ENCODE measurements around the gene TSPAN4. TPM values are rescaled to one million over a fixed set of nuclear protein-coding genes. Genes with fewer than 3 reads are reported as not detected.

TSPAN4 gene
- polyA plus RNA-seq, 3 donors: 58.3 to 81.2 (median 78.9) TPM

GRCh38 chr11:889257-889656, 46.6 kb downstream of the TSPAN4 start:
- no peak for DNase-seq (ENCODE audit: extremely low read depth in 1 of 11, low read depth in 9 of 11, low spot score in 4 of 11)

DNA sequence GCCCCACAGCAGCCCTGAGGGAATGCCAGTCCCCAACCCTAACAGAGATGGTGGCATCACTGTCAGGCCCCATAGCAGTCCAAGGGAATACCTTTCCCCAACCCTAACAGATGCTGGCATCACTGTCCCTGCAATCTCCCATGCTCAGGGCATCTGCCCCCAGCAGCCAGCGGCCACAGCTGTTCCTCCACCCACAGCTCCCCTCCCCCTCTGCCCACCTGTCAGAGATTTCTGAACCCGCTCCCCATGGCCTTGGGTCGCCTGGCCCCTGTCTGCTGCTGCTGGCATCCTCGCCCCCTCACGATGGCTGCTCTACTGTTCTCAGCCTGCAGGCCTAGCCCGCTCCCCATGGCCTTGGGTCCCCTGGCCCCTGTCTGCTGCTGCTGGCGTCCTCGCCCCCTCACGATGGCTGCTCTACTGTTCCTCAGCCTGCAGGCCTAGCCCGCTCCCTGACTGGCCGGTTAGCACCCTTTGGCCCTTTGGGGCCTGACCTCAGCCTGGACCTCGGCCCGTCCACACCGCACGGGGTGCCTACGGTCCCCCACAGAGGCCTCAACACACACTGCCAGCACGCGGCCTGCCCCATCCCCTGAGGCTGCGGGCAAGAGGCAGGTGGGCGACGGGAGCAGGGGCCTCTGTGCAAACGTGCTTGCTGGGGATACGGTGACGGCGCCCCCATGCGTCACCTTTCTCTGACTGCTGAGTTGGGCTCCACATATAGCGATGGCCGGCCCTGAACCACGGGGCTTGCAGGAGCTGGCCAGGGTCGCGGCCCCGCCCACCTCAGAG, 47.2 kb downstream of the TSPAN4 start:
- no peak for DNase-seq (ENCODE audit: extremely low read depth in 1 of 11, low read depth in 9 of 11, low spot score in 4 of 11)

- DNase-seq (ENCODE audit: extremely low read depth in 1 of 11, low read depth in 9 of 11, low spot score in 4 of 11): no peak
Observed at GRCh38 chr11:890794-891540, 48.3 kb downstream of the TSPAN4 start.

GRCh38 chr11:893008-893654, 50.5 kb downstream of the TSPAN4 start:
- DNase-seq (ENCODE audit: extremely low read depth in 1 of 11, low read depth in 9 of 11, low spot score in 4 of 11): no peak

DNA sequence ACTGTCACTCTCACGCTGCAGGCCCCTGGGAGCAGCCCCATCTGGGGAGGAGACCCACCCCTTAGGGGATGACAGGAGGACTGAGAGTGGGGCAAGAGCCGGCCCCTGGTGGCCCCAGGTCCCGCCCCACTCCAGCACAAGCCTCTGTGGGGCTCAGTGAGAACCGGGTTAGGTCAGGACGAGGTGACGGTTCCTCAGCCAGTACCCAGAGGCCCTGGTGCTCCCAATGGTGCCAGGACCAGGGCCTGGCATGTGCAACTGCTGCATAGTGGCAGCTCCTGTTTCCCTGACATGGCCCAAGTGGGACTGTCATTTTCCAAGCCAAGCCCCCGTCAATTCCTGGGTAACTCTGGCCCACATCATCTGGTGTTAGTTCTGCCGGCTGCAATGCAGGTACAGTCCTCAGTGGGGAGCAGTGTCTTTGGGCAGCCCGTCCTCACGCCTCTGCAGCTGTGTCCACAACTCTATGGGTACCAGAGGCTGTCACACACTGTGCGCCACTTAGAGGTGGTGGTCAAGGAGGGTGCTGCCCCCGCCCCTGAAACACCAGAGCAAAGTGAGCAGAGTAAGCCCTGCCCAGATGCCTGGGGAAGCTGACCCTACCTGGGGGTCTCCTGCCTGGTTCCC, 52.0 kb downstream of the TSPAN4 start:
- DNase-seq (ENCODE audit: extremely low read depth in 1 of 11, low read depth in 9 of 11, low spot score in 4 of 11): no peak

DNA sequence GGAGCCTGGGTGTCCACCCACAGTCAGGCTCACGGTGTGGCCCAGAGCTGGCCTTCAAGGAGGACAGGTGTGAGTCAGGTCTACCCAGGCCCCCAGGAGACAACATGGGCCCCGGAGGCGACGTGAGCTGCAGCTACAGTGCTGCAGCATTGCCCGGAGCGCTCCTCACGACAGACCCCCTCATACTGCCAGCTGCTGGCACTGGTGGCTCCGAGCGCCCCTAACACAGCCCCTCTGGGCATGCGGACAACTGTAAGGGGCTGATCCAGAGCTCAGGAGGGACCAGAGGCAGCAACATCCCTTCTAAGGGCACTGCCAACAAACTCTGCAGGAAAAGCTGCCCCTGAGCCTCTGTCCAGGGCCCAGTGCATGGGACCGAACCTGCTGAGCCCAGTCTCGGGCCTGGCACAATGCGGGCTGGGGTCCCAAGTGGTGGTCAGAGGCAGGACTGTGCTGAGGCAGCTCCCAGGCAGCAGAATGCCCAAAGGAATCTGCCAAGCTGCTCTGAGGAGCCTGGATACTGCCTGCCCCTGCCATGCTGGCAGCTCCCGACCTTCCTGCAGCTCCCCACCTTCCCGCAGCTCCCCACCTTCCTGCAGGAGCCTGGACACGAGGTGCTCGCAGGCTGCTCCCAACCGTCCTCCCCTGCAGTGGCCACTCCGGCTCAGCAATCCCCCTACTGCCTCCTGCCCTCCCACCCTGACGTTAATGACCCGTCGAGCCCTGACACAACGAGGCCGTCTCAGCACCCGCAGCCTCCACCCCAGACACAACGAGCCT, 52.9 kb downstream of the TSPAN4 start:
- no peak for DNase-seq (ENCODE audit: extremely low read depth in 1 of 11, low read depth in 9 of 11, low spot score in 4 of 11)

DNA sequence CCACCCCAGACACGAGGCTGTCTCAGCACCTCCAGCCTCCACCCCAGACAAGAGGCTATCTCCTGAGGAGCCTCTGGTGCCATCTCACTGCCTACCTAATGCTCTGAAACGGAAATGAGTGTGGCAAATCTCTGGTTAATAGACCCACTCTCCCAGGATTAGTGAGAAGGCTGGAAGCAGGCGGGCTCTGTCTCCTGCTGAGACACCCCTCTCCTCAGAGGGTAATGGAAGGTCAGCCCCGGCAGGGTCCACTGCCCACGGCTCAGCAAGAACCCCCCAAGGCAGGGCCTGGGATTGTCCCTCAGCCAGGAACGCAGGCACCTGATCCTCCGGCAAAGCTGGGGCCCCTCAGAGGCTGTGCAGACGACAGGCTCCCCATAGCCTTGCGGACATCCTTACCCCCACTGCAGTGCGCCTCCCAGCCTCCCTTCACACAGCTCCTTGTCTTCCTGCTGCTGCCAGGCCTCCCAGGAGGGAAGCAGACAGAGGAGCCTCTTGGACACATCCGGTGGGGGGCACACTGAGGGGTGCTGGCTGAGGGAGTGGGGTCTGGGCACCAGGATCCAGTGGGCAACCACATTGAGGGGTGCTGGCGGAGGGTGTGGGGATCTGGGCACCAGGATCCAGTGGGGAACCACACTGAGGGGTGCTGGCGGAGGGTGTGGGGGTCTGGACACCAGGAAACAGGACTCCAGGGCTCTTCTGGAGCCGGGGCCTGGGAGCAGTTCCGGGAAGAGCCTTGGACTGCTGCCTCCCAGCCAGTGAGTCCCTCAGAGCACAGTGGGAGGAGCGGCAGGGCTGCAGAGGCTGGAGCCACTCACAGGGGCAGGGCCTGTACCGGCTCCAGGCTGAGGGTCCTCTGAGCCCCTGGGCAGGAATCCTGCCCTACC, 54.8 kb downstream of the TSPAN4 start:
- DNase-seq (ENCODE audit: extremely low read depth in 1 of 11, low read depth in 9 of 11, low spot score in 4 of 11): no peak

DNA sequence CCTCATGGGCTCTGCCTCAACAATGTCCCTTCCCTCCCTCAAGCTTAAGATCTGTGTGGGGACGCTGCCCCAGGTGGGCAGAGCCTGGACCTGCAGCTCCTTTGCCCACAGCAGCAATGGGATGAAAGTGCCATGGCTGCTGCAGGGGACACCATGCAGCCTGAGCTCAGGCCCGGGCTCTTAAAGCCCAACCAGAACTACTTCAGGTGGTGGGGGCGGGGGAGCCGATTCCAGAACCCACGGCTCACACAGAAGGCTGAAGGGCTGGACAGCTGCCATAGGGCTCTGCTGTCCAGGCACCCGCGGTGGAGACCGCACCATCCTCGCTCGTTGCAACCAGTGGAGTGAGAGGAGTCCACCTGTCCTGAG, 55.5 kb downstream of the TSPAN4 start:
- peak in 1 of 11 donors; percentile 15 for DNase-seq (ENCODE audit: extremely low read depth in 1 of 11, low read depth in 9 of 11, low spot score in 4 of 11)

DNA sequence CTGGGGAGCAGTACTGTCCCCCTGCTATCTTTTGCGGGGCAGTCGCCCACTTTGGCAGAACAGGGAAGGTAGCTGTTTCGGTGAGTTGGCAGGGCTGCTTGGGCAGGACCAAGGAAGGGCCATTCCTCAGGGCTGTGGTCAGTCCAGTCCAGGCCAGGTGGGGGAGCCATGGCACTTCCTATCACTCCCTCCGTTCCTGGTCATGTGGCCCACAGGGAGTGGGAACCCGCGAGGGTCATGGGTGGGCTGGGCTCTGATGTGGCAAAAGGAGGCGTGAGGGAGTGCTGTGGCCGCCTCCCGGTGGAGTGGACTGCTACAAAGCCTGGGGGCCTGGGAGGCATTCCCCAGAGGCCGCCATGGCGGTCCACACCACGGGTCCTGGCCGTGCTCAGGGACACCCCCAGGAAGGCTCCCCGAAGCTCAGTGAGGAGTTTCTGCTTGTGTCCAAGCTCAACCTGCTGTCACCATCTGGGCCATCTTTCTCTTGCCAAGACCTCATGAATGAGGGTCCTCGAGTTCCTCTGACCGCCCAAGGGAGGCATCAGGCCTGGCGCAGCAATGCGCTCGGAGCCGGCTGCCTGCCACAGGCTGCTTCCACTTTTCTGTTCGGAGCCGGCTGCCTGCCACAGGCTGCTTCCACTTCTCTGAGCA, 56.0 kb downstream of the TSPAN4 start:
- no peak for DNase-seq (ENCODE audit: extremely low read depth in 1 of 11, low read depth in 9 of 11, low spot score in 4 of 11)

- DNase-seq (ENCODE audit: extremely low read depth in 1 of 11, low read depth in 9 of 11, low spot score in 4 of 11): no peak
Observed at GRCh38 chr11:899724-900123, 57.1 kb downstream of the TSPAN4 start.

- no peak for DNase-seq (ENCODE audit: extremely low read depth in 1 of 11, low read depth in 9 of 11, low spot score in 4 of 11)
Observed at GRCh38 chr11:900545-900944, 57.9 kb downstream of the TSPAN4 start.

DNA sequence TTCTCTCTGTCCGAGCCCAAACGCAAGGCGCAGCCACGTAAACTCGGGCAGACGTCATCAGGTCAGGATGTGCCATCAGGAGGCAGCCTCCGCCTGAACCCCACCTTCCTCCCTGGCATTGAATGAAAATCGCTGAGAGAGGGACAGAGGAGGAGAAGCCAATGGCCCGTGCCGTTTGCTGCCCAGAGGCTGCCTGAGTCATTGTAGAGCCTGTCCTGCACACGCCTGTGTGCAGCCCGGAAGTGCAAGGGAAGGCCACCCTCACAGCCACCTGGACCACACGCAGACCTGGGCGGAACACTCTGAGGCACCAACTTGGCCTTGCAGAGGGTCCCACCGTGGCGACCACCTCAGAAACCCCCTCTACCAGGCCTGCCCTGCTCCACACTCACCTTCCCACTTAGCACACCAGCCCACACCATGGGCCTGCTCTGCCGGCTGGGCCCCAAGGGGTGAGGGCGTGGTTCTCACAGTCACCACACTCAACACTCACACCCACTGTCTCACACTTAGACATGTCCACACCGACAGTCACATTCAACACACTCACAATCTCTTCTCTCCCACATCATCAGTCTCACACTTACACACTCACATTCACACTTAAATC, 58.9 kb downstream of the TSPAN4 start:
- no peak for DNase-seq (ENCODE audit: extremely low read depth in 1 of 11, low read depth in 9 of 11, low spot score in 4 of 11)

GRCh38 chr11:904380-904779, 61.7 kb downstream of the TSPAN4 start:
- no peak for DNase-seq (ENCODE audit: extremely low read depth in 1 of 11, low read depth in 9 of 11, low spot score in 4 of 11)

- DNase-seq (ENCODE audit: extremely low read depth in 1 of 11, low read depth in 9 of 11, low spot score in 4 of 11): no peak
Observed at GRCh38 chr11:905952-906351, 63.3 kb downstream of the TSPAN4 start.

DNA sequence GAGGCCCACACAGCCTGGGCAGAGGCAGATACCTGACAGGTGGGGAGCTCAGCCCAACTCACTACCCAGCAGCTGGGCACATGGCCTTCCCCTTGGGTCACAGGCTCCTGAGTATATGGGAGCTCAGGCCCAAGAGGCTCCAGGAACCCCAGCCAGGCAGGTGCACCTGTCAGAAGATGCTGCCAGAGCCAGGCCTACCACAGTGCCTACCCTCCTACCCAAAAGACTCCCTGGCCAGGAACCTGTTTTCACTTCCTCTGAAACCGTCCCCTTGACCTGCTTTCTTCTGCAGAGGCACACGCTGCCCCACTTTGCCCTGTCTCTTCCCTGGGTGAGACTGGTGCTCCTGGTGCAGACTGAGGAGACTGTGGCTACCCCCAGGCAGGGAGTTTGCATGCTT, 65.0 kb downstream of the TSPAN4 start:
- DNase-seq (ENCODE audit: extremely low read depth in 1 of 11, low read depth in 9 of 11, low spot score in 4 of 11): no peak

GRCh38 chr11:908273-908672, 65.6 kb downstream of the TSPAN4 start:
- no peak for DNase-seq (ENCODE audit: extremely low read depth in 1 of 11, low read depth in 9 of 11, low spot score in 4 of 11)

DNA sequence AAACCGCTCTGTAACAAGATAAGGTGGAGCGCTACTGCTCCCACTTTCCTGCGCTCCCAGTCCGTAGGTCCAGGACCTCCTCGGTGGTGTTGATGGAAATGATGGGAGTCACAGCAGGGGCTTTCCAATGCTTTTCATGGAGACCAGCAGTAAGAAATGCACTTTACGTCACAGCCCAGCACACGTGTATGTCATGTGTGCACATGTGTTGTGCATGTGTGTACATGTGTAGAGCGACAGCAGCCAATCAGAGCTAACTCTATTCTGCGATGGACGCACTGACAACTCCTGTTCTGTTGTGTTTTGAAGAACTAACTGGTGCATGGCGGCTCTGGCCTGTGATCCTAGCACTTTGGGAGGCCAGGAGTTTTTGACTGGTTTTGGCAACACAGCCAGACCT, 66.8 kb downstream of the TSPAN4 start:
- DNase-seq (ENCODE audit: extremely low read depth in 1 of 11, low read depth in 9 of 11, low spot score in 4 of 11): no peak
